ENCODE measurements around the gene MKI67. TPM values are rescaled to one million over a fixed set of nuclear protein-coding genes. Genes with fewer than 3 reads are reported as not detected.

MKI67 gene
- total and polyA plus RNA-seq, 9 of the 15 experiments (the other 6 are each of a cell fraction or from before 2014, with no cell fraction given), result 11.8 to 86.5 (median 36.0) TPM

- POLR2A ChIA-PET, result interaction anchor here (0.7 to 4.1 kb wide), 2 partner anchors 9 to 13 kb away, joined by 3 to 26 read pairs; partner anchors contain the start of gene MKI67
- 92% methylated on average over 4 of the region's 4 CpGs for WGBS (ENCODE audit: insufficient coverage, low coverage, missing lambda C conversion rate)
- Histone ChIP-seq H3K36me3 (ENCODE audit: control insufficient read depth, insufficient read depth, low read length) (peaks cover 95% of the 10 kb centered on the region), H3K4me2 (ENCODE audit: insufficient read depth, low read length) (no peak overlapping the region), H3K9me3 (replicated peaks; ENCODE audit: control insufficient read depth, insufficient read depth, low read depth, low read length) (no peaks in the 10 kb centered on the region), H3K9me1 (ENCODE audit: control insufficient read depth, insufficient read depth, low read length) (no peaks in the 10 kb centered on the region), H3K4me1 (replicated peaks in 1 of 2; ENCODE audit: control insufficient read depth in 2 of 2, insufficient read depth in 2 of 2, low read length in 2 of 2) (no peaks in the 10 kb centered on the region), H3K4me3 (no peak overlapping the region), H3K27ac (ENCODE audit: extremely low read depth, low read depth, low read length) (no peak overlapping the region), H4K20me1 (replicated peaks; ENCODE audit: control insufficient read depth, insufficient read depth, low read length) (no peaks in the 10 kb centered on the region; the same call in 1 of the 2 replicates), H3K79me2 (ENCODE audit: control insufficient read depth, insufficient read depth, low read length) (peaks cover 28% of the 10 kb centered on the region), H3K9ac (ENCODE audit: insufficient read depth in 1 of 2, low read depth in 2 of 2, low read length in 2 of 2) (no peak overlapping the region), H2AFZ (ENCODE audit: low read depth, low read length) (no peak overlapping the region), H3K27me3 (ENCODE audit: control insufficient read depth in 2 of 2, insufficient read depth in 2 of 2, low read length in 2 of 2) (no peaks in the 10 kb centered on the region)
- no TSS peak for BruUV-seq (replicated peaks)
- DNase-seq (ENCODE audit: extremely low read depth in 1 of 4, low spot score in 3 of 4), result no peak
- in situ Hi-C loops (cut with MboI), result no loop called here
- FAIRE-seq, result no peak
- intact Hi-C loops (cut with micrococcal nuclease), result no loop called here
- CTCF ChIA-PET (ENCODE audit: low intra/inter-chr PET ratio), result no interaction called here
- no peak for ATAC-seq
- TF ChIP-seq CCAR2 (IDR thresholded peaks at IDR 0.05; ENCODE audit: low read depth, low read length) (no peak), ZBTB8A (IDR thresholded peaks at IDR 0.05; ENCODE audit: partially characterized antibody) (no peak), ZKSCAN8 (CRISPR knock-in tag; IDR thresholded peaks at IDR 0.05) (no peak), ZNF668 (CRISPR knock-in tag; IDR thresholded peaks at IDR 0.05) (no peak), POLR2B (IDR thresholded peaks at IDR 0.05; ENCODE audit: low read depth, partially characterized antibody) (no peak), TEAD1 (CRISPR knock-in tag; IDR thresholded peaks at IDR 0.05) (no peak), CREM (IDR thresholded peaks at IDR 0.05; ENCODE audit: low read depth) (no peak)
- TF ChIP-seq, protein P1, sequence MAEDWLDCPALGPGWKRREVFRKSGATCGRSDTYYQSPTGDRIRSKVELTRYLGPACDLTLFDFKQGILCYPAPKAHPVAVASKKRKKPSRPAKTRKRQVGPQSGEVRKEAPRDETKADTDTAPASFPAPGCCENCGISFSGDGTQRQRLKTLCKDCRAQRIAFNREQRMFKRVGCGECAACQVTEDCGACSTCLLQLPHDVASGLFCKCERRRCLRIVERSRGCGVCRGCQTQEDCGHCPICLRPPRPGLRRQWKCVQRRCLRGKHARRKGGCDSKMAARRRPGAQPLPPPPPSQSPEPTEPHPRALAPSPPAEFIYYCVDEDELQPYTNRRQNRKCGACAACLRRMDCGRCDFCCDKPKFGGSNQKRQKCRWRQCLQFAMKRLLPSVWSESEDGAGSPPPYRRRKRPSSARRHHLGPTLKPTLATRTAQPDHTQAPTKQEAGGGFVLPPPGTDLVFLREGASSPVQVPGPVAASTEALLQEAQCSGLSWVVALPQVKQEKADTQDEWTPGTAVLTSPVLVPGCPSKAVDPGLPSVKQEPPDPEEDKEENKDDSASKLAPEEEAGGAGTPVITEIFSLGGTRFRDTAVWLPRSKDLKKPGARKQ (CRISPR knock-in tag; IDR thresholded peaks at IDR 0.05), result no peak
Observed at GRCh38 chr10:128116187-128116586, 10.0 kb downstream of the MKI67 start.

All from K562 (cell line).